HepG2 (cell line): ENCODE data around the gene FASTKD3. TPM values are rescaled to one million over a fixed set of nuclear protein-coding genes. Genes with fewer than 3 reads are reported as not detected.
A peak's percentile ranks its signal among the peaks of the same experiment; 100 is the strongest.

ENCODE experiments used
- ATAC-seq: fragments of 200-7000 bp; cut with Tn5 transposase; 3 replicates; pipeline ENCODE4 v1.9.1; 2020; ENCODE audit warnings: mild to moderate bottlenecking, moderate library complexity
- BruUV-seq: library from RNA; stranded (reverse); fragments of 400-500 nt; replicated peaks from 2 replicates; lab custom pipeline; 2021; lab: Mats Ljungman, UMichigan
- CTCF ChIA-PET: fragments of 300-600 bp; formaldehyde crosslinking; extraction: SDS; loops from one replicate; lab custom pipeline; 2021; ENCODE audit warnings: low total read pairs, inconsistent platforms, low intra/inter-chr PET ratio; lab: Yijun Ruan, JAX
- POLR2A ChIA-PET: fragments of 350-600 bp; sonication (Branson Sonifier 250); formaldehyde crosslinking; loops from one replicate; lab custom pipeline; 2020; ENCODE audit warnings: antibody characterized with exemption, inconsistent platforms; lab: Yijun Ruan, JAX
- DNase-seq: peaks from one replicate; pipeline ENCODE4 v3.0.0-alpha.2; 2015; ENCODE audit warnings: low spot score
- FAIRE-seq: peaks from 3 replicates; lab custom pipeline; 2011; peaks lifted over from hg19 to GRCh38; lab: Jason Lieb, UNC
- H2AFZ ChIP-seq: one replicate; pipeline ENCODE4 v1.6.1; 2011; ENCODE audit warnings: low read length, inconsistent platforms
- H3K27ac ChIP-seq: fragments of 300-600 bp; 3 replicates; pipeline ENCODE4 v1.8.0; 2011; ENCODE audit warnings: mixed run types, mild to moderate bottlenecking, mixed read lengths, low read length, inconsistent platforms; ENCODE audit not compliant: insufficient read depth; ENCODE audit errors: extremely low read length
- H3K27me3 ChIP-seq, 2 experiments: fragments of 200-600 bp in 1 of 2; 2 replicates in 1 of 2; 3 replicates in 1 of 2; pipeline versions ENCODE4 v1.6.0 to v1.8.0; 2011; ENCODE audit warnings: low read length in 2 of 2, mild to moderate bottlenecking in 2 of 2, moderate library complexity in 2 of 2, inconsistent platforms in 1 of 2; ENCODE audit not compliant: insufficient read depth in 2 of 2, control insufficient read depth in 1 of 2
- H3K36me3 ChIP-seq, 2 experiments: fragments of 200-600 bp in 1 of 2; replicated peaks in 1 of 2; 2 replicates in 1 of 2; 3 replicates in 1 of 2; pipeline versions ENCODE4 v1.5.1 to v1.8.0; 2011; ENCODE audit warnings: low read length in 2 of 2, inconsistent platforms in 1 of 2; ENCODE audit not compliant: insufficient read depth in 2 of 2, control insufficient read depth in 1 of 2
- H3K4me1 ChIP-seq: 2 replicates; pipeline ENCODE4 v1.5.1; 2012; ENCODE audit warnings: low read length, inconsistent platforms; ENCODE audit not compliant: insufficient read depth
- H3K4me2 ChIP-seq: 2 replicates; pipeline ENCODE4 v1.6.0; 2011; ENCODE audit warnings: low read depth, low read length, inconsistent platforms
- H3K4me3 ChIP-seq, 3 experiments: fragments of 200-600 bp in 1 of 3; sonication (generic), shearing (Covaris generic) in 1 of 3; replicated peaks in 1 of 3; 2 replicates each; pipeline ENCODE4 v1.5.1; 2011 to 2016; ENCODE audit warnings: low read length in 3 of 3, inconsistent platforms in 2 of 3, low read depth in 2 of 3, mild to moderate bottlenecking in 2 of 3, control low read depth in 1 of 3, mixed read lengths in 1 of 3; ENCODE audit not compliant: insufficient read depth in 1 of 3
- H3K79me2 ChIP-seq: one replicate; pipeline ENCODE4 v1.6.1; 2011; ENCODE audit warnings: low read length, inconsistent platforms; ENCODE audit not compliant: insufficient read depth
- H3K9ac ChIP-seq: 2 replicates; pipeline ENCODE4 v1.6.0; 2011; ENCODE audit warnings: mild to moderate bottlenecking, low read depth, low read length, inconsistent platforms; ENCODE audit not compliant: insufficient read depth
- H3K9me3 ChIP-seq: 2 replicates; pipeline ENCODE4 v1.5.1; 2012; ENCODE audit warnings: mild to moderate bottlenecking, low read length
- H4K20me1 ChIP-seq: 2 replicates; pipeline ENCODE4 v1.6.0; 2011; ENCODE audit warnings: inconsistent platforms, mild to moderate bottlenecking, low read length, moderate library complexity; ENCODE audit not compliant: insufficient read depth
- BHLHE40 ChIP-seq: IDR thresholded peaks from 2 replicates; pipeline ENCODE4 v1.6.1; 2011; ENCODE audit warnings: low read length, improper control_type of control experiment
- GTF2F1 ChIP-seq: fragments of 150-350 bp; IDR thresholded peaks from 2 replicates; pipeline ENCODE4 v1.6.1; 2014; ENCODE audit warnings: low read length
- HDAC6 ChIP-seq: fragments of 200-600 bp; sonication (generic); IDR thresholded peaks from 2 replicates; pipeline ENCODE4 v1.7.0; 2017; ENCODE audit warnings: mild to moderate bottlenecking, antibody characterized with exemption, low read length, low read depth
- NR1H2 ChIP-seq: sonication (generic); formaldehyde crosslinking; IDR thresholded peaks from 2 replicates; pipeline ENCODE4 v1.8.1; 2022; ENCODE audit warnings: low read depth, missing genetic modification reagents, borderline replicate concordance
- REXO4 ChIP-seq: sonication (generic); formaldehyde crosslinking; IDR thresholded peaks from 2 replicates; pipeline ENCODE4 v1.8.0; 2022; ENCODE audit warnings: missing genetic modification reagents, mild to moderate bottlenecking, borderline replicate concordance
- SP1 ChIP-seq, 2 experiments: fragments of 450-650 bp in 1 of 2; sonication (generic) in 1 of 2; formaldehyde crosslinking in 1 of 2; IDR thresholded peaks; 2 replicates each; pipeline versions ENCODE4 v1.4.0 to v1.6.1; 2016 to 2020; ENCODE audit warnings: missing genetic modification reagents in 1 of 2
- U2AF1 ChIP-seq: fragments of 200-400 bp; formaldehyde crosslinking; optimal IDR thresholded peaks from 2 replicates; pipeline ENCODE3; 2017; ENCODE audit warnings: mild to moderate bottlenecking, low read depth, low read length
- ZBTB38 ChIP-seq: sonication (generic); formaldehyde crosslinking; IDR thresholded peaks from 2 replicates; pipeline ENCODE4 v1.5.1; 2020; ENCODE audit warnings: mild to moderate bottlenecking, missing genetic modification reagents
- ZNF224 ChIP-seq: sonication (generic); formaldehyde crosslinking; IDR thresholded peaks from 2 replicates; pipeline ENCODE4 v1.5.0; 2020; ENCODE audit warnings: mild to moderate bottlenecking, missing genetic modification reagents
- ZNF782 ChIP-seq: sonication (generic); formaldehyde crosslinking; IDR thresholded peaks from 2 replicates; pipeline ENCODE4 v1.4.0; 2020; ENCODE audit warnings: missing genetic modification reagents, mild to moderate bottlenecking, borderline replicate concordance
- WGBS: methylation state at CpG from one replicate; pipeline ENCODE4 v1.1.6; 2017; ENCODE audit warnings: low lambda C conversion rate; 5-methylcytosine and 5-hydroxymethylcytosine counted together
- in situ Hi-C: cut with HindIII; loops from 2 replicates; pipeline ENCODE4 v1.10.0; 2017; ENCODE audit warnings: low pct_unique_long_range_greater_than_20kb; ENCODE audit not compliant: extremely low pct_ligation_motif_present
- intact Hi-C: fragments of 100-400 bp; cut with micrococcal nuclease; formaldehyde crosslinking; loops from one replicate; pipeline ENCODE4 v1.10.0; 2022; ENCODE audit not compliant: unreplicated experiment
- polyA plus RNA-seq, 8 experiments: library from polyadenylated mRNA; depleted of rRNA in 3 of 8; stranded (reverse) in 7 of 8; unstranded in 1 of 8; fragments of >200 nt; fragmentation: Illumina TruSeq in 4 of 8; extraction: Trizol in 4 of 8; gene quantifications; 2 replicates each; pipeline versions ENCODE4 v1.2.1 to v1.2.3, GENCODE V29; 2011 to 2016; ENCODE audit warnings: low read depth in 4 of 8, missing spikeins in 1 of 8, mixed read lengths in 1 of 8; ENCODE audit not compliant: insufficient read depth in 1 of 8
- total RNA-seq, 5 experiments: library from RNA; depleted of rRNA; stranded (reverse); fragments of >200 nt; fragmentation: Illumina TruSeq; extraction: Trizol; gene quantifications; 2 replicates each; pipeline ENCODE4 v1.2.3, GENCODE V29; 2016; ENCODE audit warnings: low read depth in 1 of 5
- TF ChIP-seq, protein P1 (sequence below): sonication (generic); formaldehyde crosslinking; IDR thresholded peaks from 2 replicates; pipeline ENCODE4 v1.5.1; 2020; ENCODE audit warnings: mild to moderate bottlenecking, moderate library complexity, missing genetic modification reagents
- TF ChIP-seq, protein P2 (sequence below), 2 experiments: sonication (generic) in 1 of 2; formaldehyde crosslinking in 1 of 2; IDR thresholded peaks; 2 replicates each; pipeline versions ENCODE4 v1.4.0 to v1.6.1; 2018 to 2020; ENCODE audit warnings: missing genetic modification reagents in 2 of 2, borderline replicate concordance in 1 of 2, low read depth in 1 of 2, mild to moderate bottlenecking in 1 of 2, missing biosample characterization in 1 of 2
- TF ChIP-seq, protein P3 (sequence below): sonication (generic); formaldehyde crosslinking; conservative IDR thresholded peaks from 2 replicates; pipeline ENCODE4 v1.4.0; 2020; ENCODE audit warnings: missing genetic modification reagents

FASTKD3 gene
- total and polyA plus RNA-seq, 2 of the 13 experiments (the other 11 are each of a cell fraction or from before 2014, with no cell fraction given) = 6.9 to 17.8 TPM

DNA sequence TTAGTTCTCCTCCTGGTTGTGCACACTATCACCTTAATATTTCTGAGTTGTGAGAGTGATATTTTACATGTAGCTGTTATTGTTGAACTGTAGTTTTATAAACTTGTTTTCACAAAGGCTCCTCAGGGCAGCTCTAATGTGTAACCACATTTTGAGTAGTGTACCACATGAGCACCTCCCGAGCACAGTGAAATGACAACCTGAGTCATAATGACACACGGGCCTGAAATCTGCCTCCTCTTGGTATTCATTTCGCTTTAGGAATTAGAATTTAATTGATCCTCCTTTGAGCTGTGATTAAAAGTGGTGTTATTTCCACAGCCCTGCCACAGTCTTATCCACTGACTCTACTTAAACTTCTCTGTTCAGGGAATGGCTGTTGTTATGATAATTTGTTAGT lies 8.0 kb upstream of the FASTKD3 start:
- Histone ChIP-seq H3K4me2 (no peak overlapping the region), H3K36me3 (peaks cover 18 to 64% of the 10 kb centered on the region in 2 experiments), H4K20me1 (no peaks in the 10 kb centered on the region; the same call in 1 of the 2 replicates), H3K9ac (no peak overlapping the region), H3K27ac (peak overlapping the region; percentile 32), H3K4me3 (no peak overlapping the region), H2AFZ (no peak overlapping the region), H3K79me2 (peaks cover 74% of the 10 kb centered on the region), H3K27me3 (no peaks in the 10 kb centered on the region), H3K9me3 (no peaks in the 10 kb centered on the region), H3K4me1 (peaks cover 65% of the 10 kb centered on the region)
- no peak for ATAC-seq
- ChIA-PET POLR2A (interaction anchor here (2.4 kb wide), 1 partner anchor 8 kb away, joined by 16 read pairs; the partner anchor contains the start of genes FASTKD3 and MTRR), CTCF (no interaction called here)
- no peak for DNase-seq
- intact Hi-C loops (no loop called here), in situ Hi-C loops (no loop called here)
- no TSS peak for BruUV-seq
- FAIRE-seq = no peak
- no peak for TF ChIP-seq ZBTB38
- WGBS = 90% methylated on average over 3 of the region's 3 CpGs

DNA sequence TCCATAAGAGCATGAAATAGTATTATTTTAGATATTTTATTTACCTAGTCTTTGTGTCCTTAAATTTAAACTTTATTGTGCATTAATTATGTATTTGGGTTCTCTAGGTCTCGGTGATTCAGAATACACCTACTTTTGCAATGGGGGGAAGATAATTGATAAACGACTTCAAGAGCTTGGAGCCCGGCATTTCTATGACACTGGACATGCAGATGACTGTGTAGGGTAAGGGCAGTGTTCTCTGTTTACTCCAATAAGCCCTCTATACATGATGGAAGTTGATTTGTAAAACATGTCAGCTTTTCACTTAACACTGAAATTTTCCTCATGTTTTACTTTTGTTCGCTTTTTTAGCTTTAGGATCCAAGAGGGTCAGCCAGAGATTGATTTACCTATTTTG lies 6.3 kb upstream of the FASTKD3 start:
- Histone ChIP-seq H3K9me3 (no peaks in the 10 kb centered on the region), H3K9ac (no peak overlapping the region), H2AFZ (no peak overlapping the region), H3K4me2 (no peak overlapping the region), H3K79me2 (peaks cover 76% of the 10 kb centered on the region), H3K36me3 (peaks cover 7 to 58% of the 10 kb centered on the region in 2 experiments), H3K4me3 (no peak overlapping the region), H3K27ac (no peak overlapping the region), H3K27me3 (no peaks in the 10 kb centered on the region), H4K20me1 (peaks cover 9% of the 10 kb centered on the region; the same call in 1 of the 2 replicates), H3K4me1 (peaks cover 72% of the 10 kb centered on the region)
- ATAC-seq (no peak), FAIRE-seq (no peak), DNase-seq (no peak)
- 96% methylated on average over 4 of the region's 4 CpGs for WGBS
- in situ Hi-C loops = no loop called here
- CTCF ChIA-PET = no interaction called here
- intact Hi-C loops = no loop called here
- POLR2A ChIA-PET = no interaction called here
- no TSS peak for BruUV-seq
- TF ChIP-seq REXO4 (no peak), BHLHE40 (no peak), NR1H2 (CRISPR knock-in tag) (no peak), SP1 (IDR thresholded peaks at IDR 0.05) (no peak), SP1 (CRISPR knock-in tag; IDR thresholded peaks at IDR 0.05) (no peak), U2AF1 (no peak), HDAC6 (no peak), ZNF782 (CRISPR knock-in tag) (no peak), GTF2F1 (no peak), ZNF224 (CRISPR knock-in tag) (no peak)
- TF ChIP-seq, protein P1, sequence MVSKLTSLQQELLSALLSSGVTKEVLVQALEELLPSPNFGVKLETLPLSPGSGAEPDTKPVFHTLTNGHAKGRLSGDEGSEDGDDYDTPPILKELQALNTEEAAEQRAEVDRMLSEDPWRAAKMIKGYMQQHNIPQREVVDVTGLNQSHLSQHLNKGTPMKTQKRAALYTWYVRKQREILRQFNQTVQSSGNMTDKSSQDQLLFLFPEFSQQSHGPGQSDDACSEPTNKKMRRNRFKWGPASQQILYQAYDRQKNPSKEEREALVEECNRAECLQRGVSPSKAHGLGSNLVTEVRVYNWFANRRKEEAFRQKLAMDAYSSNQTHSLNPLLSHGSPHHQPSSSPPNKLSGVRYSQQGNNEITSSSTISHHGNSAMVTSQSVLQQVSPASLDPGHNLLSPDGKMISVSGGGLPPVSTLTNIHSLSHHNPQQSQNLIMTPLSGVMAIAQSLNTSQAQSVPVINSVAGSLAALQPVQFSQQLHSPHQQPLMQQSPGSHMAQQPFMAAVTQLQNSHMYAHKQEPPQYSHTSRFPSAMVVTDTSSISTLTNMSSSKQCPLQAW (CRISPR knock-in tag) = no peak
- TF ChIP-seq, protein P2, sequence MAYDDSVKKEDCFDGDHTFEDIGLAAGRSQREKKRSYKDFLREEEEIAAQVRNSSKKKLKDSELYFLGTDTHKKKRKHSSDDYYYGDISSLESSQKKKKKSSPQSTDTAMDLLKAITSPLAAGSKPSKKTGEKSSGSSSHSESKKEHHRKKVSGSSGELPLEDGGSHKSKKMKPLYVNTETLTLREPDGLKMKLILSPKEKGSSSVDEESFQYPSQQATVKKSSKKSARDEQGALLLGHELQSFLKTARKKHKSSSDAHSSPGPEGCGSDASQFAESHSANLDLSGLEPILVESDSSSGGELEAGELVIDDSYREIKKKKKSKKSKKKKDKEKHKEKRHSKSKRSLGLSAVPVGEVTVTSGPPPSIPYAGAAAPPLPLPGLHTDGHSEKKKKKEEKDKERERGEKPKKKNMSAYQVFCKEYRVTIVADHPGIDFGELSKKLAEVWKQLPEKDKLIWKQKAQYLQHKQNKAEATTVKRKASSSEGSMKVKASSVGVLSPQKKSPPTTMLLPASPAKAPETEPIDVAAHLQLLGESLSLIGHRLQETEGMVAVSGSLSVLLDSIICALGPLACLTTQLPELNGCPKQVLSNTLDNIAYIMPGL (CRISPR knock-in tag; IDR thresholded peaks at IDR 0.05; ENCODE audit: borderline replicate concordance in 1 of 2, low read depth in 1 of 2) = no peak
- TF ChIP-seq, protein P3, sequence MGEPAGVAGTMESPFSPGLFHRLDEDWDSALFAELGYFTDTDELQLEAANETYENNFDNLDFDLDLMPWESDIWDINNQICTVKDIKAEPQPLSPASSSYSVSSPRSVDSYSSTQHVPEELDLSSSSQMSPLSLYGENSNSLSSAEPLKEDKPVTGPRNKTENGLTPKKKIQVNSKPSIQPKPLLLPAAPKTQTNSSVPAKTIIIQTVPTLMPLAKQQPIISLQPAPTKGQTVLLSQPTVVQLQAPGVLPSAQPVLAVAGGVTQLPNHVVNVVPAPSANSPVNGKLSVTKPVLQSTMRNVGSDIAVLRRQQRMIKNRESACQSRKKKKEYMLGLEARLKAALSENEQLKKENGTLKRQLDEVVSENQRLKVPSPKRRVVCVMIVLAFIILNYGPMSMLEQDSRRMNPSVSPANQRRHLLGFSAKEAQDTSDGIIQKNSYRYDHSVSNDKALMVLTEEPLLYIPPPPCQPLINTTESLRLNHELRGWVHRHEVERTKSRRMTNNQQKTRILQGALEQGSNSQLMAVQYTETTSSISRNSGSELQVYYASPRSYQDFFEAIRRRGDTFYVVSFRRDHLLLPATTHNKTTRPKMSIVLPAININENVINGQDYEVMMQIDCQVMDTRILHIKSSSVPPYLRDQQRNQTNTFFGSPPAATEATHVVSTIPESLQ (CRISPR knock-in tag) = no peak
